Measurements from ENCODE around the gene NUPR2.
"Not testable (repeated sequence)": the region's sequence is repeated elsewhere in the genome, so short reads cannot be mapped to it uniquely, and the experiment has no call there.

Gene NUPR2

GRCh38 chr7:56086761-56087160 lies 29.5 kb downstream of the NUPR2 start:
- DNase-seq (ENCODE audit: low read depth in 2 of 2) = no peak

GRCh38 chr7:56083150-56083785 lies 32.9 kb downstream of the NUPR2 start:
- DNase-seq (ENCODE audit: low read depth in 2 of 2) = no peak

GRCh38 chr7:56081626-56082340 lies 34.4 kb downstream of the NUPR2 start:
- no peak for DNase-seq (ENCODE audit: low read depth in 2 of 2)

GRCh38 chr7:56080726-56081435 lies 35.3 kb downstream of the NUPR2 start:
- DNase-seq (ENCODE audit: low read depth in 2 of 2) = not testable (repeated sequence)

GRCh38 chr7:56079450-56080185 lies 36.6 kb downstream of the NUPR2 start:
- DNase-seq (ENCODE audit: low read depth in 2 of 2) = no peak

- DNase-seq (ENCODE audit: low read depth in 2 of 2) = no peak
These were observed 38.0 kb downstream of the NUPR2 start for GRCh38 chr7:56078196-56078595.

- DNase-seq (ENCODE audit: low read depth in 2 of 2) = no peak
These were observed 38.5 kb downstream of the NUPR2 start for GRCh38 chr7:56077681-56078080.

- DNase-seq (ENCODE audit: low read depth in 2 of 2) = peak in 1 of 2 experiments; percentile 37
These were observed 41.8 kb downstream of the NUPR2 start for GRCh38 chr7:56074371-56074791.

- not testable (repeated sequence) for DNase-seq (ENCODE audit: low read depth in 2 of 2)
These were observed 49.8 kb downstream of the NUPR2 start for GRCh38 chr7:56066376-56066775.

Measured in fibroblast of skin of left biceps (primary cell).